Measurements from ENCODE around the gene CTBP2.

CTBP2 gene

DNA sequence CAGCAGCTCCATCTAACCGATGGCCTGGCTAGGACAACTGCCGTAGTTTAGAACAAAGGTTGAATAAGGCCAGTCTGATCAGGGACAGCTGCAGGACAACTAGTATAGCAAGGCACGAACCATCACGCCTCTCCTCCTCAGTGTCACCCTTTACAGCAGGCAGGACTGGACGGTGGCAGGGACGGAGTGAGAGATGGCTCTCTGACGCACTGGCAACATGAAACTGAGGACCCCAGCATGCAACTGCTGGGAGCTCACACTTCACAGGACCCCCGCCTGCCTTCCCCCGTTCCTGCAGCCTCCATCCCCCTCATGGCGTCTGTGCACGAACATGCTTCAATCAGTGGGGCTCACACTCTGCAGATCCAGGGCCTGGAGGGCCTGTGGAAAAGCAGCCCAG is 164.8 kb downstream of the CTBP2 start:
- H3K56ac ChIP-seq (ENCODE audit: low read length) = no peak overlapping the region
- no peak overlapping the region for H3K9ac ChIP-seq (ENCODE audit: low read length)
- no peak overlapping the region for H2BK5ac ChIP-seq (ENCODE audit: low read length)
- H2BK15ac ChIP-seq (replicated peaks; ENCODE audit: low read depth) = no peak overlapping the region
- no peak overlapping the region for H2BK120ac ChIP-seq (ENCODE audit: low read depth, low read length)
- no peaks in the 10 kb centered on the region for H3K27me3 ChIP-seq (ENCODE audit: insufficient read depth, low read length, poor library complexity)
- no peak overlapping the region for H2AK5ac ChIP-seq (ENCODE audit: low read length)
- H3K23ac ChIP-seq (ENCODE audit: low read length) = no peak overlapping the region
- no CpG with 5 or more reads among the region's 11 CpGs for WGBS (ENCODE audit: extremely low coverage, insufficient coverage, low lambda C conversion rate)
- peaks cover 18% of the 10 kb centered on the region for H3K36me3 ChIP-seq (ENCODE audit: control insufficient read depth, insufficient read depth, low read length)
- H4K8ac ChIP-seq (ENCODE audit: low read depth, low read length) = no peak overlapping the region
- no peak overlapping the region for H3K18ac ChIP-seq (ENCODE audit: low read length)
- no peak for DNase-seq
- no peak overlapping the region for H3K27ac ChIP-seq (ENCODE audit: low read depth, low read length)
- peaks cover 2% of the 10 kb centered on the region for H3K79me1 ChIP-seq (ENCODE audit: low read length)
- H3K4ac ChIP-seq (ENCODE audit: low read depth, low read length) = no peak overlapping the region
- H3K4me1 ChIP-seq (ENCODE audit: control insufficient read depth, low read depth, low read length) = no peaks in the 10 kb centered on the region
- no peak overlapping the region for H3K4me2 ChIP-seq (ENCODE audit: low read length)
- H3K4me3 ChIP-seq (ENCODE audit: low read length) = no peak overlapping the region
- H3K79me2 ChIP-seq (ENCODE audit: control insufficient read depth, insufficient read depth, low read length) = no peaks in the 10 kb centered on the region
- H4K5ac ChIP-seq (ENCODE audit: low read length) = no peak overlapping the region

DNA sequence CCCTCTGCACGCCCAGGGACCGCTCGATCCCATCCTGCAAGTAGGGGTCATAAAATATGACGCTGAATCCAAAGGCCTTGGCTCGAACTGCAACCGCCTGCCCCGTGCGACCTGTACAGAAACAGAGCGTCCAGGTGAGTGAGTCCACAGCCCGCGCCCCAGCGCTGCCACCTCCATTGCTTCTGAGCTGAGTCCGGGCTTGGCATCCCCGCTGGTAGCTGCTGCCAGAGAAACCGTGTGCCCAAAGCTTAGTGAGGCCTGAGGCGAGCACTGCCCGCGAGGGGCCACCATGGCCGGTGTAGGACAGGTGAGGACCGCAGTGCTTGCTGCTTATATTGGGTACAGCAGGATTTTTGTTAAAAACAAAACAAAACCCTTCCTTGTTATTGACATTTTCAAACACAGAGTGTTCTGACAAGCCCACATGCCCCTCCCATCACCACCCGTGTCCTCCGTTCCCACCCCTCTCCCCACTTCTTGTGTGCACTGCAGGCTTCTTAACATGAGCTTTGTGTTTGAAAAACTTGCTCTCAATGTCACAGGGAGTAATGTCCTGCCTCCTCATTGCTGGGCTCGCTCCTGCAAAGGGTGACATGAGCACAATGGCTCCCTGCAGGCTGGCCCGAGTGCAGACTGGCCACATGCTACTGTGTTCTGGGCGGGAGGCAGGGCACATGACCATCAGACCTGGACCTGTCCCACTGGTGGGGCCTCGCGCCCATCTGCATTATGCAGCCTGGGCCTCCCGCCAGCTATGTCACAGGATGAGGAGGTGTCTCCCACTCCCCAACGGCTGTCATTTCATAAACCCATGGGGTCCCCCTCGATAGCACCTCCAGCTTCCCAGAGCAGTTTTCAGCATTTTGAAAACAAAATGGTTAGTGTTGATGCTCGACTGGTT is 165.5 kb downstream of the CTBP2 start:
- no peak overlapping the region for H4K8ac ChIP-seq (ENCODE audit: low read depth, low read length)
- no peaks in the 10 kb centered on the region for H3K27me3 ChIP-seq (ENCODE audit: insufficient read depth, low read length, poor library complexity)
- no peak overlapping the region for H3K4me2 ChIP-seq (ENCODE audit: low read length)
- H2BK15ac ChIP-seq (replicated peaks; ENCODE audit: low read depth) = no peak overlapping the region
- no CpG with 5 or more reads among the region's 31 CpGs for WGBS (ENCODE audit: extremely low coverage, insufficient coverage, low lambda C conversion rate)
- H3K4me1 ChIP-seq (ENCODE audit: control insufficient read depth, low read depth, low read length) = no peaks in the 10 kb centered on the region
- H3K4ac ChIP-seq (ENCODE audit: low read depth, low read length) = no peak overlapping the region
- H3K56ac ChIP-seq (ENCODE audit: low read length) = no peak overlapping the region
- H4K5ac ChIP-seq (ENCODE audit: low read length) = no peak overlapping the region
- H3K79me2 ChIP-seq (ENCODE audit: control insufficient read depth, insufficient read depth, low read length) = no peaks in the 10 kb centered on the region
- no peak overlapping the region for H3K18ac ChIP-seq (ENCODE audit: low read length)
- no peak overlapping the region for H3K9ac ChIP-seq (ENCODE audit: low read length)
- peaks cover 14% of the 10 kb centered on the region for H3K36me3 ChIP-seq (ENCODE audit: control insufficient read depth, insufficient read depth, low read length)
- no peak overlapping the region for H3K27ac ChIP-seq (ENCODE audit: low read depth, low read length)
- peaks cover 2% of the 10 kb centered on the region for H3K79me1 ChIP-seq (ENCODE audit: low read length)
- no peak for DNase-seq
- H2BK5ac ChIP-seq (ENCODE audit: low read length) = no peak overlapping the region
- H2BK120ac ChIP-seq (ENCODE audit: low read depth, low read length) = no peak overlapping the region
- H2AK5ac ChIP-seq (ENCODE audit: low read length) = no peak overlapping the region
- H3K4me3 ChIP-seq (ENCODE audit: low read length) = no peak overlapping the region
- no peak overlapping the region for H3K23ac ChIP-seq (ENCODE audit: low read length)

DNA sequence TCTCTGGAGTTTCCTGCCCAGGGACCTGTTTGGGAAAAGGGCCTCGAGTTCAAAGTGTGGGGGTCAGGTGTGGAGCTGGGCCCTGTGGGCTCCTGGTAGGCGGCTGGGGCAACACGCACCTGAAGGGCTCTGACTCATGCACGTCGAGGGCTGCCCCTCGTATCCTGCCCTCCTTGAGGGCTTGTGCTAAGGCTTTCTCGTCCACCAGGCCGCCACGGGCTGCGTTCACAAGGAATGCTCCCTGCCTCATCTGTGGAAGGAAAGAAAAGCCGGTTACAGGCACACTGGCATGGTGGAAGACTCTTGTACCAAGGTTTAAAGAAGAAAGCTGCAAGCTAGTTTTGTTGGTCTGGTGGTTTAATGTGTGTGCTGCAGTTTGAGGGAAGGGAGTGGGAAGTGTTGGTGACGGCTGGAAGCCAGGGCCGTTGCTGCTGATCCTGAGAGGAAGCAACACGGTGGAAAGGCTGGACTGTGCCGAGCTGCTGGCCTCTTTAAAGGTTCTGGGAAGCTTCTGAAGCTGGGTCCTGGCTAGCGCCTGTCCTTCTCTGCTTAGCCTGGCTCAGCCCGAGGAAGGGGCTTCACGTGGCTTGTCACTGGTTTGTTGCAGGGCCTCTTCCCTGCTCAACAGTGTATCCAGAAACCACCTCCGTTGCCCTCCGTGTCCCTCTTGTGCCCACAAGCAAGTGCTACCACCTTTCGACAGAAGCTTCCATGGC is 166.5 kb downstream of the CTBP2 start:
- DNase-seq = no peak
- Histone ChIP-seq H3K79me1 (ENCODE audit: low read length) (peaks cover 2% of the 10 kb centered on the region), H3K27ac (ENCODE audit: low read depth, low read length) (no peak overlapping the region), H3K79me2 (ENCODE audit: control insufficient read depth, insufficient read depth, low read length) (no peaks in the 10 kb centered on the region), H3K4me1 (ENCODE audit: control insufficient read depth, low read depth, low read length) (no peaks in the 10 kb centered on the region), H2BK15ac (replicated peaks; ENCODE audit: low read depth) (no peak overlapping the region), H2BK120ac (ENCODE audit: low read depth, low read length) (no peak overlapping the region), H4K5ac (ENCODE audit: low read length) (no peak overlapping the region), H3K9ac (ENCODE audit: low read length) (no peak overlapping the region), H2AK5ac (ENCODE audit: low read length) (no peak overlapping the region), H4K8ac (ENCODE audit: low read depth, low read length) (no peak overlapping the region), H3K23ac (ENCODE audit: low read length) (no peak overlapping the region), H3K4me3 (ENCODE audit: low read length) (no peak overlapping the region), H3K18ac (ENCODE audit: low read length) (no peak overlapping the region), H3K4me2 (ENCODE audit: low read length) (no peak overlapping the region), H3K36me3 (ENCODE audit: control insufficient read depth, insufficient read depth, low read length) (peaks cover 11% of the 10 kb centered on the region), H3K4ac (ENCODE audit: low read depth, low read length) (no peak overlapping the region), H3K27me3 (ENCODE audit: insufficient read depth, low read length, poor library complexity) (no peaks in the 10 kb centered on the region), H2BK5ac (ENCODE audit: low read length) (no peak overlapping the region), H3K56ac (ENCODE audit: low read length) (no peak overlapping the region)
- no CpG with 5 or more reads among the region's 21 CpGs for WGBS (ENCODE audit: extremely low coverage, insufficient coverage, low lambda C conversion rate)

DNA sequence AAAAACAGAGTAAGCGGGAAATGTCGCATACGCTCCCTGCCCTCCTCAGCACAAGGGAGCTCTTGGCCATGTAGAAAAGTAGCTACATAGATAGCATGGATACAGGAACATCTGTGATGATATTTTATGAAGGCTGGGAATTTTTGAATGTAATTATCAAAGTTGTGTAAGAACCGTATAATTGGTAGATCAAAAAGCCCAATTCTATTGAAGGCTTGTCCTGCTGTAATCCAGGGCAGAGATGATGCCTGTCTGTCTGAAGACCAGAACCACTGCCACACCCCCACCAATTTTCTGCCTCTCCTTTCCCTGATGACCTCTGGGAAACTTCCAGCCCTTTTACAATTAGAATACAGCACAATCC is 167.0 kb downstream of the CTBP2 start:
- no peak for DNase-seq
- Histone ChIP-seq H3K36me3 (ENCODE audit: control insufficient read depth, insufficient read depth, low read length) (peaks cover 11% of the 10 kb centered on the region), H3K4ac (ENCODE audit: low read depth, low read length) (no peak overlapping the region), H4K8ac (ENCODE audit: low read depth, low read length) (no peak overlapping the region), H3K27me3 (ENCODE audit: insufficient read depth, low read length, poor library complexity) (no peaks in the 10 kb centered on the region), H3K56ac (ENCODE audit: low read length) (no peak overlapping the region), H3K9ac (ENCODE audit: low read length) (no peak overlapping the region), H3K4me2 (ENCODE audit: low read length) (no peak overlapping the region), H3K4me3 (ENCODE audit: low read length) (no peak overlapping the region), H3K27ac (ENCODE audit: low read depth, low read length) (no peak overlapping the region), H2BK5ac (ENCODE audit: low read length) (no peak overlapping the region), H3K18ac (ENCODE audit: low read length) (no peak overlapping the region), H3K79me1 (ENCODE audit: low read length) (no peaks in the 10 kb centered on the region), H3K79me2 (ENCODE audit: control insufficient read depth, insufficient read depth, low read length) (no peaks in the 10 kb centered on the region), H2BK15ac (replicated peaks; ENCODE audit: low read depth) (no peak overlapping the region), H2AK5ac (ENCODE audit: low read length) (no peak overlapping the region), H4K5ac (ENCODE audit: low read length) (no peak overlapping the region), H3K4me1 (ENCODE audit: control insufficient read depth, low read depth, low read length) (no peaks in the 10 kb centered on the region), H3K23ac (ENCODE audit: low read length) (no peak overlapping the region), H2BK120ac (ENCODE audit: low read depth, low read length) (no peak overlapping the region)
- no CpG with 5 or more reads among the region's 4 CpGs for WGBS (ENCODE audit: extremely low coverage, insufficient coverage, low lambda C conversion rate)

DNA sequence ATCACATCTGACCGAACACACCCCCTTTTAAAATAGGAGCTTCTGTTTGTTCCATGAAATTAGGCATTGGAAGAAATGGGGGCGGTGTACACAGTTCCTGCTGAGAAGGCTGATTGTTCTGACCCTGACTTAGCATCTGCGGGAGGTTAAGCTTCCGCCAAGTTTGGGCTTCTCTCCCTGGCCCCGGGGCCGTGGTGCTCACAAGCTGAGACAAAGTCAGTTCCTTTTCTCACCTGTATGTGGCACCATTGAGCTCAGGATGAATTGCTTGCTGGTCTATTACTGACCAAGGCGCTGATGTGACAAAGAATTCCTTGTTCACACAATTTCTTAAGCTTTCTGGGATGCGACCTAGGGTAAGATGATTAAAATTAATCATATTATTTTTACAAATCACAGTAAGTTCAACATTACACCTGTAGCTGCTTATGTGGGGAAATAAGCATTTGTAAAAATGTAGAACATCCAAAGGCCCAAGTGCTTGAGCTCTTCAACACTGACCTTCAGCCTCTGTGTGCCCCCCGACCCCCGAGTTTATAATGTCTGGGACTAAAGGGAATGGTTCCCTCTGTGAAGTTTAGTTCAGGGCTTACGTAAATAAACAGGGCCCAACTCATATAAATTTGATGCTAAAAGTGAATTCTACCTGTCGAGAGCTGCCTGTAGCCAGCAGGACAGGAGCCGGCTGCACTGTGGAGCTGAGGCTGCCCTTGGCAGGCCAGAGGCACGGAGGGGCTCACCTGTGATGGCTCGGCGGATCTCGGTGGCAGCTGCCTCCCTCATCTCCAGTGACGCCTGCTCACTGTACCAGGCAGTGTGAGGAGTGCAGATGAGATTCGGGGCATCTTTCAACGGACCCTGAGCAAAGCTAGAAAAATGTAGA is 167.7 kb downstream of the CTBP2 start:
- no CpG with 5 or more reads among the region's 20 CpGs for WGBS (ENCODE audit: extremely low coverage, insufficient coverage, low lambda C conversion rate)
- Histone ChIP-seq H2BK120ac (ENCODE audit: low read depth, low read length) (no peak overlapping the region), H2BK5ac (ENCODE audit: low read length) (no peak overlapping the region), H3K18ac (ENCODE audit: low read length) (no peak overlapping the region), H3K4me2 (ENCODE audit: low read length) (no peak overlapping the region), H3K27me3 (ENCODE audit: insufficient read depth, low read length, poor library complexity) (no peaks in the 10 kb centered on the region), H3K4me1 (ENCODE audit: control insufficient read depth, low read depth, low read length) (no peaks in the 10 kb centered on the region), H4K5ac (ENCODE audit: low read length) (no peak overlapping the region), H3K56ac (ENCODE audit: low read length) (no peak overlapping the region), H3K79me2 (ENCODE audit: control insufficient read depth, insufficient read depth, low read length) (no peaks in the 10 kb centered on the region), H3K4me3 (ENCODE audit: low read length) (no peak overlapping the region), H2AK5ac (ENCODE audit: low read length) (no peak overlapping the region), H3K79me1 (ENCODE audit: low read length) (no peaks in the 10 kb centered on the region), H4K8ac (ENCODE audit: low read depth, low read length) (no peak overlapping the region), H3K4ac (ENCODE audit: low read depth, low read length) (no peak overlapping the region), H3K27ac (ENCODE audit: low read depth, low read length) (no peak overlapping the region), H3K36me3 (ENCODE audit: control insufficient read depth, insufficient read depth, low read length) (peaks cover 11% of the 10 kb centered on the region), H2BK15ac (replicated peaks; ENCODE audit: low read depth) (no peak overlapping the region), H3K9ac (ENCODE audit: low read length) (no peak overlapping the region), H3K23ac (ENCODE audit: low read length) (no peak overlapping the region)
- peak; percentile 79 for DNase-seq
